Embryonic facial prominence (tissue), 1 donor: ENCODE results near the gene TOM1L2.

Experiments
- DNase-seq: peaks from one replicate; pipeline ENCODE4 v3.0.0-alpha.2; 2016; ENCODE audit errors: extremely low spot score

The TOM1L2 gene

GRCh38 chr17:17836250-17836817 is 135.9 kb downstream of the TOM1L2 start:
- DNase-seq, result peak; percentile 86

- DNase-seq, result no peak
These were observed 136.6 kb downstream of the TOM1L2 start for GRCh38 chr17:17835415-17836249.

- no peak for DNase-seq
These were observed 137.2 kb downstream of the TOM1L2 start for GRCh38 chr17:17834974-17835373.

- DNase-seq, result no peak
These were observed 138.4 kb downstream of the TOM1L2 start for GRCh38 chr17:17833658-17834357.

GRCh38 chr17:17832032-17832363 is 140.2 kb downstream of the TOM1L2 start:
- no peak for DNase-seq

GRCh38 chr17:17831208-17832031 is 140.8 kb downstream of the TOM1L2 start:
- DNase-seq, result no peak

GRCh38 chr17:17830740-17831207 is 141.4 kb downstream of the TOM1L2 start:
- DNase-seq, result no peak

GRCh38 chr17:17830269-17830567 is 142.0 kb downstream of the TOM1L2 start:
- no peak for DNase-seq

GRCh38 chr17:17827826-17828621 is 144.2 kb downstream of the TOM1L2 start:
- no peak for DNase-seq

- DNase-seq, result no peak
These were observed 145.0 kb downstream of the TOM1L2 start for GRCh38 chr17:17826942-17827785.

- no peak for DNase-seq
These were observed 145.9 kb downstream of the TOM1L2 start for GRCh38 chr17:17826342-17826713.

GRCh38 chr17:17824783-17825614 is 147.2 kb downstream of the TOM1L2 start:
- DNase-seq, result no peak

- DNase-seq, result no peak
These were observed 147.9 kb downstream of the TOM1L2 start for GRCh38 chr17:17824119-17824782.

GRCh38 chr17:17823433-17824118 is 148.6 kb downstream of the TOM1L2 start:
- DNase-seq, result no peak

GRCh38 chr17:17822616-17823015 is 149.6 kb downstream of the TOM1L2 start:
- no peak for DNase-seq

GRCh38 chr17:17822189-17822588 is 150.0 kb downstream of the TOM1L2 start:
- no peak for DNase-seq

- DNase-seq, result no peak
These were observed 151.6 kb downstream of the TOM1L2 start for GRCh38 chr17:17820463-17821158.

- DNase-seq, result no peak
These were observed 152.2 kb downstream of the TOM1L2 start for GRCh38 chr17:17820046-17820445.
